ENCODE data around the gene SV2B.

Gene SV2B

DNA sequence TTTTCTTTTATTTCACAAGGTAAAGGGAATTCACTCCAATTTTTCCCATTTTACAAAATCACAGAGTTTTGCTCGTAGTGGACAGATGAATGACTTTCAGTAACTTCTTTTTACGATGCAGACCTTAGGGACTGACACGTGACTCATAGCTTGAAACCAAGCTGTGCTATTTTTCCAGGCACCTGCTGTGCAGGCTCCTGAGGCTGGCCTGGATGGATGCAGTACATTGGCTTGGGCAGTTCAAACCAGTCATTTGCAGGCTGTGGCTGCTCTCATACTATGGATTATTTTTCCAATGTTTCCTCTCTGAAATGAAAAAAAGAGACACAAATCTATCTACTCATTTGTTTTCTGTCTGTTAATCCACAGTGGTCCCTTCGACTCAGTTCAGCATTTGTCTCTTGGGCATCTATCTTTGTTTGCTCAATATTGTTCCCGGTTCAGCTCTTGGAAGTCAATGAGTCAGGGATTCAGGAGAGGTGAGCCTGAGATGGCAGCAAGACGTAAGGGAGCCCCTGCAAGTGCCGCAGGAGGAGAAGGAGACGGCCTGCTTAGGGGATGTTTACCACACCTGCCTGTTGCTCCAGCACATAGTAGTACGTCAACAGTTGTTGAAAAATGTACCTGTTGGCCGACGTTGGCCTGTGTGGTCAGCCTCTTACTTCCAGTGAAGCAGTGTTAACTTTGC is 92.8 kb downstream of the SV2B start:
- no peak for DNase-seq (ENCODE audit: low read depth)

DNA sequence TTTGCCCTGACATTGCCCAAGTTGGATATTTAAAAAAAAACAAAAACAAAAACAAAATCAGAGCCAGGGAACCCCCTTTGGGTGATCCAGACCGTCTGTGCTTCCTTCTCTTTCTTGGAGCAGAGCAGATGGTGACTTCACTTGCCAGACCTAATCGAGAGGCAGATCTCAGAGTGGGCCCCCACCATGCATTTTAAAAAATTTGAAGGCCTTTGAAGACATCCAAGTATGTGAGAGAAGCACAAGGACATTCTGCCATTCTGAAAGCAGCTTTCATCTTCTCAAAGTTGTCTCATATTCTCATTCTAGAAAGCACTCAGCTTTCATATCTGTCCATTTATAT is 93.3 kb downstream of the SV2B start:
- no peak for DNase-seq (ENCODE audit: low read depth)

DNA sequence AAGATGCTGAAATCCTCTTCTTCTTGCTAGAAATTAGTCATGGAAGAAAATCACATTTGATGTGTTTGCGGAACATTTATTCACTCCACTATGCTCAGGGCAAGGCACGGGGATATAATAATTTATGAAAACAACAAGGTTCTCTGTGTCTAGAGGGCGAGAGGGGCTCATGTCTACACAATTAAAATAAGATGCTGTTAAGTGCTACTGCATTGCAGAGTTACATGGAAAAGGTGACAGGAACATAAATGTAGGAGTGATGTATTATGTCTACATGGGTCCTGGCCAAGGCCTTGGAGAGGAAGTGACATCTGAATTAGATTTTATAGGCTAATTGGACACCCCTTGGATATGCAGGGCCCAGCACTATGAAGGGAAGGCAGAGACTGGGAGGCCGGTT is 96.1 kb downstream of the SV2B start:
- no peak for DNase-seq (ENCODE audit: low read depth)

DNA sequence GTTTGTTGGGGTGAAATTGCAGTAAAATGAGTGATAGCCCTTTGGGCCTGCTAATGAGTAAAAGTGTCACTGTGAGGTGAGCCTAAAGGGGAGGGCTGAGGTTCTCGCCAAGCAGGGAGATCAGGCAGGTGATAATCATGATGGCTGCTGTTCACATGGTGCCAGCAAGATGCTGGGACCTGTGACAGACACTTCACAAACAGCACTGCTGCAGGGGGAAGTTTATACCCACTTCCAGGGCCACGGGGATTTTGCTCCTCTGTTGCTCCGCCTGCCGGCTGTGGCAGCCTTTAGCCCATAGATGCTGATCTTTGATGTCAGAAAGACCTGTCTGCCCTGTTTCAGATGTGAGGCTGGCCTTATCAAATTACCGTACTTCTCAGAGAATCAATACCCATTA is 96.7 kb downstream of the SV2B start:
- DNase-seq (ENCODE audit: low read depth), result no peak

DNA sequence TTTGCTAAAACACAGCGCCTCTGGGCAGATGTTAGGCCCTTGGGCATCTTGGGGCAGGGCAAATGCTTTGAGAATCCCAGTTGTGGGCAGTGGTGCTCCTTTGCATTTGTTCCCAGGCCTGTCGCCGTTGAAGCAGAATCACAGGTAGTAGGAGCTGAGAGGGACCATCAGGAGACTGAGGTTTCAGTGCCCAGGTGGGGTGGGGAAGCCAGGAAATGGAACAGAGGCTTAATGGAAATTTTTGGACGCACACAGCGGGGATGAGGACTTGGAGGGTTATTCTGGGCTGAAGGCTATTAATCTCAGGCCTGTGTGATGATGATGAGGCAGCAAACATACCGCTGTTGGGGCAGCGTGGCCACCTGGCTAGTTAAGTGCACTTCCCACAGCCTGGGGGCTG is 99.5 kb downstream of the SV2B start:
- no peak for DNase-seq (ENCODE audit: low read depth)

DNA sequence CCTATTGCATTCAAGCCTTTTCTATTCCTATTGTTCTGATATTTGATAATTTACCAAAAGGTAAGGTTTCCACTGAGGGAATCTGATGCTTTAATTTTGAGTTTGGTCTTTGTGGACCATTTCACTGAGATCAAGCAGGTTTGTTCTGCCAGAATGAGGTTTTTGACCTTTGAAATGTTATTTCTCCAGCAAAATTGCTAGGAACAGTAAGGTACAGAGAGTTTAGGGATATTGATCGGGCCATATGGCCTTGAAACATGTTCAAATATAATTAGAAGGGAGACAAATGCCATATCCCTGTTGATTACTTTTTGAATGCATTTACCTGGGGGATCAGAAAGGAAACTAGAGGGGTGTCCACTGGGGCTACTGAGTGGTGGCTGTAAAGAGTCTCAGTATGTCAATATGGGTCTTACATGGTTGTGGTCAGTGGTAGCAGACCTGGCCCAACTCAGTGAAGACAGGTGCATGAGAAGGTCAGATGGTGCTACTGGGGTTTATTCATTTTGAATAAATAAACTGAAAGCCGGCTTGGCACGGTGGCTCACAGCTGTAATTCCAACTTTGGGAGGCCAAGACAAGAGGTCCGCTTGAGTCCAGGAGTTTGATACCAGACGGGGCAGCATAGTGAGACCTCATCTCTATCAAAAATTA is 100.2 kb downstream of the SV2B start:
- no peak for DNase-seq (ENCODE audit: low read depth)

DNA sequence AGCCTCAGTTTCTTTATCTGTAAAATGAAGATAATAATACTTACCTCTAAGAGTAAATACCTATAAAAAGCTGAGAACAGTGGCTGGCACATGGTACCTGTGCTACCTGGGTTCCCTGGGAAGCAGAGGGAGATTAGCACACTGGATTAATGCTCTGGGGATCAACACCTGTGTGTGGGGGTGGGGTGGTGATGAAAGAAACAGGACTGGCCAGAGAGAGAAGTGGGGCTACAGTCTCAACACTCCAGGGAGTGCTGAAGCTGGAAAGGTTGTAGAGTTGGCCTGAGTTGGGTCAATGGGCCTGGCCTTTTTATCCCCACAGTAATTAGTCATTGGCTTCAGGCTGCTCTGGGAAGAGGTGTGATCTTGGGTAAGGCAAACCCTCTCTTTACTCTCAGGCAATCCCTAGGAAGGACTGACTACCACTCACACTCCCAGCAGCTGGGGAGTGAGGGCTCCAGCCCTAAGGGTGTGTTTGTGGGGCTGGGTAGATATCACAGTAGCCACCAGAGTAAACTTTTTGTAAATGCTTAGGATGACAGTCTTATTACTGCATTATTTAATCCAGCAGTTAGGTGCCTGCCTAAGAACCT is 102.5 kb downstream of the SV2B start:
- no peak for DNase-seq (ENCODE audit: low read depth)

DNA sequence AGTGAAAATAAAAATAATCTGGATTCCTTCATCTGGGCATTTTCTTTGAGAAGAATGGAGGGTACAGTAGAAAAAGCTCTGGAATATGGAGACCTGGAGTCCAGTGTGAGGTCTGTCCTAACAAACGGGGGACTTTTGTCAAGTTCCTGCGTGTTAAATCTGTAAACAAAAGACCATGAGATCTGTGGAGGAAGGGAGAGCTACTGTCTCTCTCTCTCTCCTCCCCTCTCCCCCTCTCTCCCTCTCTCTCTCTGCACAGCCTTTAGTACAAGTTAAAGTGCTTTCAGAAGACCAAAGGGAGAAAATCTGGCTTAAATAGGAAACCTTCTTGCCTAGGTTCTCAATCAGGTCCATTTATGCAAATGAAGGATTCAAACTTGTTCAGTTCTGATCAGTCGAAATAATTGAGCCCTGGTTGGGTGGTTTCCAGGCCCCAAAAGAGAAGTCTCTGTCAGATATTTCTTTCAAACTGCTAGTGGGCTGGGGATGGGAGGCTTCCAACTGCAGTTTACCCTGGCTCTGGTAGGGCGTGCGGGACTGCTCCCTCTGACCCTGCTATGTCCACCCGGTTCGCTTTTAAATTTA is 103.7 kb downstream of the SV2B start:
- no peak for DNase-seq (ENCODE audit: low read depth)

DNA sequence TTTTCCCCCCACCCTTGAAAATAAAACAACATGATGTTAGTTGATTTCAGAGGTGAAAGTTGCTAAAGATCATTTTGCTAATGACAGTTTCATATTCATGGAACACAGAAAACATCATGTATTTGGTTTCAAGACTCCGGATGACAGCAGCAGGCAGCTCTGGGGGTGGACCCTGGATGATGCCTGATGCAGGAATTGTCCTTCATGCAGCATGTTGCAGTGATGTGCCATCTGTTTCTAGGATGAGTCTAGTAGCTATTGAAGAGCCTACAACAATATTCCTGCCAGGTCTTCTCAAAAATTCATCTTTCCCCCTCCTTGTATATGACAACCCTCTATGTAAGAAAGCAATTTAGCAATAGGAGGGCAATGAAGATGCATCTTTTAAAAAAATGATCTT is 108.3 kb downstream of the SV2B start:
- no peak for DNase-seq (ENCODE audit: low read depth)

DNA sequence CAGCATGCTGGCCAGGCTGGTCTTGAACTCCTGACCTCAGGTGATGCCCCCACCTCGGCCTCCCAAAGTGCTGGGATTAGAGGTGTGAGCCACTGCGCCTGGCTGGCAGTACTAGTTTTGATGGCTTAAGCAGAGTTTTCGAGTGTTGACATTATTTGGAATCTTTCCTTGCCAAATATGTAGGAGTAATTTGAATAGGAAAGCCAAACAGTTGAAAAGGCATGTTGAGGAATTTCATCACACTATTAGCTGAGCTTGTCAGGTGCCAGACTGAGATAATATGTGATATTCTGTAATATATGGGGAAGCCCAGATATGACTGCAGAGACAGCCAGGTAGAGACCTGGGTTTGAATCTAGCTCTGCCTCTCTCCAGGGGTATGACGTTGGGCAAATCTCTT is 109.3 kb downstream of the SV2B start:
- no peak for DNase-seq (ENCODE audit: low read depth)

DNA sequence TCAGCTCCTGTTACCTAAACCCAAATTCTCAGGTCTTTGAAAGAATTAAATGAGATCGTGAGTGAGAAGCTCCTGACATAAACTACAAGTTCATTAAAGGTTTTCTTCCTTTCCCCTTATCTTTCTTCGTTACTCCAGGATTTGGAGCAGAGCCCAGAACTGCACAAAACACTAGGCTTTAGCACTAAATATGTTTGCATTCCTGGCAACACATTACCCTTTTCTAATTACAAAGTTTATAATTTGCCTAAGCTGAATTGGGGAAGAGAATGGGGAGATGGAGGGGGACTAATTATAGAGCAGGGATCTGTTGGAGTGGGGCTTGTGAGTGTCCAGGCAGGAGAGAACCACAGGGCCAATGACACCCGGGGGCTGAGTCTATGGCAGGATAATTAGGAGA is 109.7 kb downstream of the SV2B start:
- DNase-seq (ENCODE audit: low read depth), result no peak

DNA sequence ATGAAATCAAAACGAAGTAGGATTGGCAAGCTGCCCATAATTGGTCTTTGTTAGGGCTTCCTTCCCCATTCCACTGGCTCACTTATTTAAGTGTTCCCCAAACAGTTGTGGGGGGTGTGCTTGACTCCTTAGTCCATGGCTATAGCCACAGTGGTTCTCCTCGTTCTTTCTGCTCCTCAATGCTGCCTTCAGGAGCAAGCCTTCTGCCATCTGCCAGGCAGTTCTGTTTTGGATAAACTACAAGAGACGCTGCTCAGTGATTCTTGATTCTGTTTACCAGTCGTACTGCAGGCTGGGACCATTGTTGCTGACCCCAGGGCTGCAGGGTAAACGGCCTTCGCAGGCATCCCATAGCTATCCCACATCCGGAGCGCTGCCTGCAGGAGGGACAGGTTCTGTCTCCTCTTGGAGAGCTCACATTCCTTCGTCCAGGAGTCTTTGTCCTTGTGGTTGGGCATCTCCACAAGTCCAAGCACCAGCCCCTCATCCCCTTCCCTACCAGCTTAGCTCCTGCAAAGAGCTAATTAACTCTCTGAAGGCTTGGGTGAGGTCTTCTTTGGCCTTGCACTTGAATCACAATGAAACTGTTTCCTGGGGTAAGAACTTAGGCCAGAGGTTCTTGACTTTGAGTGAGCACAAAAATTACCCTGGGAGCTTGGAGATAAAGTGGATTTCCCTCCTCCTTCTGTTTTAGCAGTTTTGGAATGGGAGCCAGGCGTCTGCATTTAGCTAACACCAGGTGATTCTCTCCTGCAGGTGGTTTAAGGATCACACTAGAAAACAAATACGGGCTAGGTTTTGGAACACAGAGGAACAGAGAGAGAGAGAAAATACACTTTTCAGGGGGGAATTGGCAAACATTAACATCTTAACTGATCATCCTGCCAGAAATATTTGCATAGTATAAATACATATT is 114.9 kb downstream of the SV2B start:
- DNase-seq (ENCODE audit: low read depth), result no peak

DNA sequence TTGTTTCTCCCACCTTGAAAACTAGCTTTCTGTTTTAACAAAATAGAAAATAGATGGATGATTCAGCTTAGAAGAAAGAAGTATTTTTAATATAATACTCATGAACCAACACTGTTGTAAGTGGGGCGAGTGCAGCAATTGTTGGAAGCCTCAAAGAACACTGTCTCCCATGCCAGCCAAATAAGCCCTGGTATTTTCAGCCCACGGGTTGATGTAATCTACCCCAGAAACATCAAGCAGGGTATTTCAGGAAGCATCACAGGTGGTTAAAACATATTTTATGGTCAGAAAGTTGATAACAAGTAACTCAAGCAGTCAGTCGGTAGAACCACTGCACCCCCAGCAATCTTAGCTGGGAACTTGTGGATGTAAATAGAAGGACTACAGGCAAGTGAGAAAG is 115.9 kb downstream of the SV2B start:
- DNase-seq (ENCODE audit: low read depth), result no peak

DNA sequence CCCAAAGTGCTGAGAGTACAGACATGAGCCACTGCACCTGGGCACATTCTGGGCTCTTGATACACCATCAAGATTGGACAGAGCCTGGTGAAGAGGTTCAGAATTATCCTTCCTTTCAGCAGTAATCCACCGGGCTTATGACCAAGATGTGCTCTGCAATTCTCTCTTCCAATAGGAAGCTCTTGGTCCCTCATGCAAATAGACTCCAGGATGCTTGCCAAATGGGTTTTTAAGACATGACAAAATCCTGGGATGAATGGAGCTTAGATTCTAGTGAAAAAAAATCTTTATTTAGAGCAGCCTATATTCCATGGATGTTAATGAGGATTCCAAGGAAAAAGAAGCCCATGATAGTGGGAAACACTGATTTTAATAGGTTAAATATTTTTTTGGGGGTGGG is 119.1 kb downstream of the SV2B start:
- DNase-seq (ENCODE audit: low read depth), result no peak

DNA sequence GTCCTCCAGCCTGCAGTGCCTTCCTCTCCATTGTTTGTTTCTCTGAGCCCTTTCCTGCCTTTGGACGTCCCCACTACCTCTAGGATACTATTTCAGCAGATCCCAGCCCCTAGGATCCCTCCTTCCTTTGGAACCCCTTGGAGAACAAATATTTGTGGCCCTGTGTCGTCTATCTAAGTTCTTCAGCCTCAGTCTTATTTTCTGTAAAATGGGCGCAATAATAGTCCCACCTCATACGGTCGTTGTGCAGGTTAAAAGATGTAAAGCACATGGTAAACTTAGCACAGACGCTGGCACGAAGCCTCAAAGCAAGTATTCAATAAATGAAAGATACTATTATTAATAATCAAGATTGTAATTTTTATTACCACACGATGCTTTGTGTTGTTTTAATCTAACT is 122.0 kb downstream of the SV2B start:
- DNase-seq (ENCODE audit: low read depth), result no peak

DNA sequence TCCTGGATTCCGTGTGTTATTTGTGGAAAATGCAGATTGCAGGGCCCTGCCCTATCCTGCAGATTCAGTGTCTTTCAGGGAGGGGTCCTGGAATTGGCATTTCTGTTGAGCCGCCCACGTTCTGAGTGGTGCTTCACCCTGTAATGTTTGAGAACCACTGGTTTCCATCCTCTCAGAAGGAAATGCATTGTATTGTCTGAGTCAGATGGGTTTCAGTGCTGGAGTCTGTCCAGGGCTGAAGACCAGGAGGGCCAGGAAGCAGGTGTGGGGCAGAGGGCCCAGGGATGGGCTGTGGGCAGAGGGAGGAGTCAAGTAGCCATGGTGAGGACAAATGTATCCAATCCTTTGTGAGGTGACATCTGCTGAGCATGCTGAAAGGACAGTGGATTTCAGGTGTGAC is 123.8 kb downstream of the SV2B start:
- DNase-seq (ENCODE audit: low read depth), result no peak

DNA sequence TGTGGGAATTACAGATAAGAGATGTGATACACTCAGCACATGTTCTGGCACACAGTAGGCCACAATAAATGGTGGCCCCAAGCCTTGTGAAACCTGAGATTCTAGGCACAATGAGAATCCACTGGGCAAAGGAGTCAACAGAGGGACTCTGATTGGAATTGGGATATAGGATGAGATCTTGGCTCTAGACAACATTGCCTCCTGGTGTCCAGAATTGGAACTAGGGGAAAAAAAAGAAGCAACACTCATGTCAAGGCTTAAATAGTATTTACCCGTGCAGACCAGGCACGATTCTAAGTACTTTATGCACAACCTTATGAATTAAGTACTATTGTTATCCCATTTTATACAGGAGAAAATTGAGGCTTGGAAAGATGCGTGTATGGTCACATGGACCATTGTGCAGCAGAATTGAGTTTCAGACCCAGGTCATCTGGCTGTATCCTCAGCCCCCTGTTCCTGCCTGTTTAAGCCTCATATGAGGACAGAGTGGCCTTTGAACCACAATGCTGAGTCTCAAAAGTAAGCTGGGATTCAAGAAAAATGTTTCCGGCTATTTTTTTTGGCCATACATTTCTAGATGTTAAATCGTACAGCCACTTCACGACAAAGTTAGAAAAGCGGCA is 124.8 kb downstream of the SV2B start:
- no peak for DNase-seq (ENCODE audit: low read depth)

DNA sequence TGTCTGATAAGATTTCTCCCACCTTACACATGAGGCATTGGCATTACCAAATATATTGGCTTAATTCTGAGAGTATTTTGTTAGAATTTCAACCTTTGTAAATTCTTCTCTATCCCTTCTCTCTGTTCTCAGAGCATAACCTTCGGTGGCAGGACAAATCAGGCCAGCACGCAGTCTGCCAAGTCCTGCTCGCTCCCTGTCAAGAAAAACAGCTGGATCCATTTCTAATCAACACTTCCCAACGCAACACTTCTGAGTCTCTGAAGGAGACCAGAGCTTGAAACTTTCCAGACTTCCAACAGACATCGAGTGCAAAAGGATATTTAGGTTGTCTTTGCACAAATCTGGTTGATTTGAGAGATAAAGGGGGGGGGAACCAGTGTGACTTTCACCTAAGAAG is 125.7 kb downstream of the SV2B start:
- DNase-seq (ENCODE audit: low read depth), result no peak

DNA sequence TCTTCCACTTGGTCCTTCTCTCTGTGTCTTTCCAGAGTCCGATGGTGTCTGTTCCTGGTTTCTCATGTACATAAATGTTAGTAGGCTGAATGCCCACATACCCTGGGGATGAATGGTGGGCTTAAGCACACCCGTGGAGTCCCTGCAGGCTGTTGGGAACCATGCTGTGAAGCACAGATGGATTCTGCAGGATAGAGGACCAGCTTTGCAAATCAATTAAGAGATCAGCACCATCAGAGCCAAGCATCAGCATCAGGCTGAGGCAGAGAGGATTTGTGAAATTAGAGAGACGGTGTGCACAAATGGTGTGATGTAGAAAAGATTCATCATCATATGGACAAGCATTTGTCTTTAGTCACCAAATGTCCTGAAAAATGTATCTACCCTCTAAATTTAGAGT is 127.1 kb downstream of the SV2B start:
- DNase-seq (ENCODE audit: low read depth), result no peak

DNA sequence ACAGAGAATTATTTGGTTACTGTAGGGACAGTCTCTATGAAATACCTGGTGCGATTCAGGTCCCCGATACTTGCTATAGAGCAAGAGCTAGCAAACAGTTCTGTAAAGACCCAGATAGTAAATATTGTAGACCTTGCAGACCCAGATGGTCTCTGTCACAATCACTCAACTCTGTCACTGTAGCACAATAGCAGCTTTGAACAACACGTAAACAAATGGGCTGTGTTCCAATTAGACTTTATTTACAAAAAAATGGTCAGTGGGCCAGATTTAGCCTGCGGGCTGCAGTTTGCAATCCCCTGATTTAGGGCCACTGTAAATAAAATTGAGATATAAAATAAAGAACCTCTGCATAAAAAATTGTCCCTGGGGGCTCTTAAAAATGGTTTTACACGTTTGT is 127.7 kb downstream of the SV2B start:
- DNase-seq (ENCODE audit: low read depth), result no peak

DNA sequence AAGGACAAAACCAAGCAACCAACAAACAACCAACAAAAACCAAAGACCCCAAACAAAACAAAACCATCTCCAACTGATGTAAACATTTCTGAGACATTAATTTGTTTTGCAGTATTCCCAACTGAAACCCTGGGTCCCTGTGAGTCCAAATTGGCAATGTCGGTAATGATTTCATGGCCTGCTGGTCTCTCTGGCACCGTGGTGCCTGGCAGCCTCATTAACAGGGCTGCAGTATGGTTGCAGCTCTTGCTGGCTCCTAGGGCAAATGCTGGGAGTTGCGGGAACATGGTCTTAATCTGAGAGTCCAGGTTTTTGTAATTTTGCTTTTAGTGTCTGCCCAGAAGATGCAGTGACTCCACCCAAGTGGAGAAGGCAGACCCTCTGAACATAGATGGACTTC is 128.3 kb downstream of the SV2B start:
- DNase-seq (ENCODE audit: low read depth), result no peak

DNA sequence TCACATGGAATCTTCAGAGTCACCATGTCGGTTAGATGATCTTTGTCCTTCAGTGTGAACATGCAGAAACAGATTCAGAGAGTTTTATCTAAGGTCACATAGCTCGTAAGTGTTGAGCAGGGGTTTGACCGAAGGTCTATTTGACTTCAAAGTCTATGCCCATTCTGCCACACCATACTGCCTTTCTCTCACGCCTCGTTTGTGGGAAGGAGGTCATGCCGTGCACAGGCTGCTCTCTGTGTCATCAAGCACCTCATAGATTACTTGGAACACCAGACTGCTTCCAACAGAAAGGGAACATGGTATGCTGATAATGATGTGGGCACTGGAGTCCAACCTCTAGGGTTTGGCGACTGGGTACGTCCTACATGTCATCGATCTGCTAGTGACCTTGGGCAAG is 128.8 kb downstream of the SV2B start:
- DNase-seq (ENCODE audit: low read depth), result no peak
